Skeletal muscle cell (primary cell): ENCODE data around the gene UBE2L6.
A peak's percentile ranks its signal among the peaks of the same experiment; 100 is the strongest.

Experiments used
- DNase-seq: peaks from one replicate; pipeline ENCODE4 v3.0.0-alpha.2; 2010; ENCODE audit warnings: low read depth
- H3K4me3 ChIP-seq: 2 replicates; pipeline ENCODE4 v1.5.1; 2011; ENCODE audit warnings: low read depth, mild to moderate bottlenecking, control low read depth, low read length, moderate library complexity

The UBE2L6 gene

DNA sequence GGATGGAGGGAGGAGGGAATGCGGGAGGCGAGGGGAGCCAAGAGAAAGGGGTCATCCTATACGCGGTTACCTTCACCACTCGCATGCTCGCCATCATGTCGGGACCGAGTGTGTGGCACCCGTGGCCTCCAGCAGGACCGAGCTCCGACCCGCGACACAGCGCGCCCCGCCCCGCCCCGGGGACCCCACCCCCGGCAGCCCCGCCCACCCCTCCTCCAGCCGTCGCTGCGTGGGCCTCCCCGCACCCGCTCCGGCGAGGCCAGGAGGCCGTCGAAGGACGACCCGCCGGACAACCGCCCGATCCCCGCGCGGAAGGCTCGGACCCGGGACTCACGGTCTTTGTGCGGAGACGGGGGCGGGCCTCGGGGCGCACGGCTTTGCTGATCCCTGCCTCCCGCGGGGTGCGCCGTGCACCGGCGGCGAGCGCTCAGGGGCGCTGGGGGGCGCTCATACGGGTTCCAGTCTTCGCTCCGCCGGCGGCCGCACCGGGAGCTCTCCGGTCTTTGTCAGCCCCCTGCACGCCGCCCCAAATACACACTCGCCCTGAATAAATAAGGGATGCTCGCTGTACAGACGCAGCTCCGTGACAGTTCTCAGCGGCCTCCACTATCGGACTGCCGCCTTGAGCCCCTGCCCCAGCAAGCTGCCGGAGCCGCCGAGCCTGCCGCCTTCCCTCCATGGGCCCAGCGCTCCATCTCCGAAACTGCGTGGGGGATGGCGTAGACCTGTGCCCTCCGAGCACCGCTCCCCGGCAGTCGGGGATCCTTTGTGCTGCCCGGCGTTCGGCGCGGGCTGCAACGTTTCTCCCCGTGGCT lies at the start of gene UBE2L6:
UBE2L6 (minus strand) TSS at position 158 of the 815 bp plus-strand sequence; CDS start at position 97, 61 bp downstream.
- peak within 1 kb of the TSS; percentile 81 for H3K4me3 ChIP-seq
- no peak for DNase-seq

DNA sequence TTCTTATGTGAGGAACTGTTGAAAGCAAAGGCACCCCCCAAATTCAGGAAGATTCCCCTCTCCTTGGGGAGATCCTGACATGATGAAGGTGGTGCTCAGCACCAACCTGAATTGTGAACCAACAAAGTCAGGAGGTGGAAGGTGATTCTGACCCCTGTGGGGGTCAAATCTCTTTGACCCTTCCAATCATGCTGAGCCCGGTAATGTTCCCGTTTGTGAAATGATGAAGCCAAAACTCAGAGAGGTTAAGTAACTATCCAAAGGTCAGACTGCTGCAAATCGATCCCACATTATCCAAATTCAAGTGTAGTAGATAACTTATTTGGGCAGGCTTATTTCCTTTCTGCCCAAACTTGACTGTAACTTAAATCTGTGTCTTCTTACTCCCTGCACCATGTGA lies 49.1 kb upstream of the UBE2L6 start:
- DNase-seq, result no peak
- H3K4me3 ChIP-seq, result no peak overlapping the region

DNA sequence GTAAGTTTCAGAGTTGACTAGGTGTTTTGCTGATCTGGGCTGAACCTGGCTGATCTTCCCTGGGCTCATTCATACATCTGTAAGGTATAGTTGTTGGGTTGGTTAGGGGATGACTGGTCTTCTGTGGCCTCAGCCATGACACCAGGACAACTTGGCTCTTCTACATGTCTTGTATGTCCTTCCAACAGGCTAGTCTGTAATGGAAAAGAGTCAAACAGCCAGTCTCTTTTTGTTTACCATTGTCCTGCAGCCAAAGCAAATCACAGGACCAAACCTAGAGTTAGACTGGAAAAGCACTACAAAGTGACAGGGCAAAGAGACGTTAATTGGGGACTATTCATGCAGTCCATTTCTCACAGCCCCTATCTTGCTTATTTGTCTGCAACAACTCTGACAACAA lies 47.8 kb upstream of the UBE2L6 start:
- DNase-seq, result no peak
- no peak overlapping the region for H3K4me3 ChIP-seq

GRCh38 chr11:57614234-57614772 lies 46.8 kb upstream of the UBE2L6 start:
- no peak for DNase-seq
- no peak overlapping the region for H3K4me3 ChIP-seq

DNA sequence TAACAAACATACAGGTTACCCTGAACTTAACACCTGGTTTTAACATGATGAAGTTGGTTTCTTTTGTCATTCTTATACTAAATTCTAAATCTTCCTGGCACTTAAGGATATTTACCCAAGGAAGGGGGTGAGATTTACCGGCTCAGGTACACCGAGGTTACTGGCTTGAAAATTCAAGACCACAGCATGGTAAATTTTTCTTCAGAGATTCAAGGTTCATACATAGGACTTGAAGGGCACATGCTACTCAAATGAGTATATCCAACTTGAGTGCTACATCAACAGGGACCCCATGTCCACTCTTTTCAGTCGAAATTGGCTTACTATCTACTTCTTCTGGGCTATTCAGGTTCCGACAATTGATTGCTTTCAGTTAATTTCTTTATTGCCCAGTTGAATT lies 42.7 kb upstream of the UBE2L6 start:
- no peak for DNase-seq

GRCh38 chr11:57605028-57605420 lies 37.6 kb upstream of the UBE2L6 start:
- H3K4me3 ChIP-seq, result no peak overlapping the region
- no peak for DNase-seq

More for the DNA sequence above, 42.7 kb upstream of the UBE2L6 start:
- no peak overlapping the region for H3K4me3 ChIP-seq

DNA sequence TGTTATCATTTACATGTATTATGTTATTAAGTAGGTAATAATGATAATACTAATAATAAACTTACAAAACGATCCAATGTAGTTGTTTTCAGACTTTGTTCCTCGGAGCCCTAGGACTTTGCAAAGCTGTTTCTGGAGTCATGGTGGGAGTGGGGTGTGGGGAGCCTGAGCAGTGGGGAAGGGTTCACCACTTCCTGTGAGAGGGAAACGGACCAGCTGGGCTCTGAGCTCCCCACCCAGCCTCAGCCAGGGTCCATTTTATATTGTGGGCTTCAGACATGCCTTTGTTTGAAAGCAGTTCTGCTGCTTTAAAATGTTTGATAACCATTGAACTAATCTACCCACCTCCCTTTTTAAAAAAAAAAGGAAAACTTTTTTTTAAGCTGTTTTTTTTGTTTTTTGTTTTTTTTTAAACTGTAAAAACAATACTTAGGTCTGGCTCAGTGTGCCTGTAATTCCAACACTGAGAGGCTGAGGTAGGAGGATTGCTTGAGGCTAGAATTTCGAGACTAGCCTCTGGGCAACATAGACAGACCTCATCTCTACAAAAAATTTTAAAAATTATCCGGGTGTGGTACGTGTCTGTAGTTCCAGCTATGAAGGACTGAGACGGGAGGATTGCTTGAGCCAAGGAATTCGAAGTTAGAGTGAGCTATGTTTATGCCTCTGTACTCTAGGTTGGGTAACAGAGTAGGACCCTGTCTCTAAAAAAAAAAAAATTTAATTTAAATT lies 37.0 kb upstream of the UBE2L6 start:
- no peak overlapping the region for H3K4me3 ChIP-seq
- no peak for DNase-seq

- no peak for DNase-seq
- no peak overlapping the region for H3K4me3 ChIP-seq
Observed at GRCh38 chr11:57601297-57601696, 33.8 kb upstream of the UBE2L6 start.

DNA sequence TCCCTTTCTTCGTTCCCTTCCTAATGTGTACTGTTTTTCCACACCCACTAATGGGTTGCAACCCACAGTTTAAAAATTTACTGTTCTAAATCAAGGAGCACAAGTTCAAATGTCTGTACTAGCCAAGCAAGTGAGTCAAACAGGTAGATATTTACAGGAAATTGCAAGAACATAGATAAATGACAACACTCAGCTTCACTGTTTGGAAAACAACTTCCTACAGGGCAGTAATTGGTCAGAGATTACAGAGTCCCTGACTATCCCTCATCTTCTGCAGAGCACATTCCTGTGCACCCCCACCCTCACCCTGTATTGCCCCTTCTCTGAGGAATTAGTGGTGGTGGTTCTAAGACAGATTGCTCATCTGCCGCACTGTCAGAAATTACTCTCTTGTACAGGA lies 31.9 kb upstream of the UBE2L6 start:
- DNase-seq, result no peak
- peak overlapping the region; percentile 43 for H3K4me3 ChIP-seq

DNA sequence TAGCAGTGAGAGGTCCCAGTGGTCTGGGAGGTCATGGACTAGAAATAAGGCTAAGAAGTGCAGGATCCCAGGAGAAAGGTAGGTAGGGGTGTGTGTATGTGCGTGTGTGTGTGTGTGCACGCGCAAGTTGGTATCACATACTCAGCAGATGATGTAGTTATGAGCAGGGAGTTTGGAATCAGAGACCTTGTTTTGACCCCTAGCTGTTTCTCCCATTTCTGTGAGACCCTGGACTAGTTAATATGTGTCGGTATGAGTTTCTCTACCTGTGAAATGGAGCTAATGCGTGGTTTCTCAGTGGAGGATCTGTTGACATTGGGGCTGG lies 31.3 kb upstream of the UBE2L6 start:
- peak; percentile 21 for DNase-seq
- peak overlapping the region; percentile 43 for H3K4me3 ChIP-seq

DNA sequence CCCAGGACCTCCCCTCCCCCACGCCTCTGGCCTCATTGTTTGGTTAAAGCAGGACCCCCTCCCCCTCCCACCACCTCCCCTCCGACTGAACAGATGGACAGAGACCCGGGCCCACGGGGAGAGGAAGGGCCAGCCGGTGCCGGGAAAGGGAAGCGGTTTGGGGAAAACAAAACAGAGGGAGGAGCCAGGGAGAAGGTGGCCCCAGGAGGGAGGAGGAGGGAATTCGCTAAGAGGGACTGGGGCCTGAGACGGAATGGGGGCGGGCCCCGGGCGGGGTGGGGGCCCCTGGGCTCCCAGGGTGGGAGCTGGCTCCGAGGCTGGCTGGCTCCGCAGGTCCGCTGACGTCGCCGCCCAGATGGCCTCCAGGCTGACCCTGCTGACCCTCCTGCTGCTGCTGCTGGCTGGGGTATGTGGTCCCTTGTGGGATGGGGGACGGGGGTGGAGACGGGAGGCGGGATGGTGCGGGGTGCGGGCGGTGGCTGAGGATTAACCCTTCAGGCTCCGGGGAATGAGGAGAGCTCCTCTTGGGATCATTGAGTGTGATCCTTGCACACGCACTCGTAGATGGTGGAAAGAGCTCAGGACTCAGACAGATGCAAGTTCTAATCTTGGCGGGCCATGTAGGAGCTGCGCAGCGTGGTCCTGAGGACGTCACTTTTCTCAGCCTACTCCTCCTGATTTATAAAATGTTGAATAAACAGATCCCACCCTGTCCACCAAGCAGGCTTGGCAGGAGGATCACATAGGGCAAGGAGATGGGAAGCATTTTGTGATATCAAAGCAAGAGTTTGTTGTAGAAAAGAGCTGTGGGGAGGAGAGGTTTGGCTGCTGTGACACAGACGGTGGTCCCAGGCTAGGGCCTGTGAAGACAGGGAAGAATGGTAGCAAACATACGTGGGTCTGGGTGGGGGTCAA lies 30.7 kb upstream of the UBE2L6 start:
- DNase-seq, result peak; percentile 39
- peak overlapping the region; percentile 43 for H3K4me3 ChIP-seq

DNA sequence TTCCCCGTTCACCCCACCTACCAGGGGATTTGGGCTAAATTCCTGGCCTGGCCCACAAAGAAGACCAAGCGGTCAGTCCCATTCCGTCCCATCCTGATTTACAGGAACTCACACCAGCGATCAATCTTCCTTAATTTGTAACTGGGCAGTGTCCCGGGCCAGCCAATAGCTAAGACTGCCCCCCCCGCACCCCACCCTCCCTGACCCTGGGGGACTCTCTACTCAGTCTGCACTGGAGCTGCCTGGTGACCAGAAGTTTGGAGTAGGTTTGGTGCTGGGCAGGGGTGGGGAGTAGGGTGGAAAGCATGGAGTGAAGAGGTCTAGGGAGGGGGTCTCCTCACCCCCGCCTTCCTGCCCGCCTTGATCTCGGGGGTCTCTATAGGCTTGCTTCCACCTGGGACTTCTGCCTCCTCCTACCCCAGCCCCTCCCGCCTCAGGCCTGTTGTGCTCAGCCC lies 30.0 kb upstream of the UBE2L6 start, which contains the start of gene SERPING1:
SERPING1 (plus strand) TSS at position 225 of the 455 bp plus-strand sequence. CDS start 586 bp downstream, outside the sequence.
- H3K4me3 ChIP-seq, result peak within 1 kb of the TSS; percentile 43
- DNase-seq, result no peak

DNA sequence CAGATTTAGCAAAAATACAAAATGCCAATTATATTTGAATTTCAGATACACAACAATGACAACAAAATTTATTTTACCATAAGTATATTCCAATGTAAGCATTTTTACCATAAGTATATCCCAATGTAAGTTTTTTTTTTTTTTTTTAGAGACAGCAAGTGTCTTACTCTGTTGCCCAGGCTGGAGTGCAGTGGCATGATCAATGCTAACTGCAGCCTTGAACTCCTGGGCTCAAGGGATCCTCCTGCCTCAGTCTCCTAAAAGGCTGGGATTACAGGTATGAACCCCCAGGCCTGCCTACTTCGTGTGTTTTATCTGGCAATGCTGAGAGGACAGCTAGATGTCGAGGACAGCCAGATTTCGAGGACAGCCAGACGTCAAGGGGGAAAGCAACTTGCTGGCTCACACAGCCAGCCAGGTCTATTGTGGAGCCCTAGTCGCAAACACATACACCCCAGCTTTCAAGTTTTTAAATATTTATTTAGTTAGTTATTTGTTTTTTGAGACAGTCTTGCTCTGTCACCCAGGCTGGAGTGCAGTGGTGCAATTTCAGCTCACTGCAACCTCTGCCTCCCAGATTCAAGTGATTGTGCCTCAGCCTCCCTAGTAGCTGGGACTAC lies 28.9 kb upstream of the UBE2L6 start:
- no peak overlapping the region for H3K4me3 ChIP-seq
- DNase-seq, result no peak

DNA sequence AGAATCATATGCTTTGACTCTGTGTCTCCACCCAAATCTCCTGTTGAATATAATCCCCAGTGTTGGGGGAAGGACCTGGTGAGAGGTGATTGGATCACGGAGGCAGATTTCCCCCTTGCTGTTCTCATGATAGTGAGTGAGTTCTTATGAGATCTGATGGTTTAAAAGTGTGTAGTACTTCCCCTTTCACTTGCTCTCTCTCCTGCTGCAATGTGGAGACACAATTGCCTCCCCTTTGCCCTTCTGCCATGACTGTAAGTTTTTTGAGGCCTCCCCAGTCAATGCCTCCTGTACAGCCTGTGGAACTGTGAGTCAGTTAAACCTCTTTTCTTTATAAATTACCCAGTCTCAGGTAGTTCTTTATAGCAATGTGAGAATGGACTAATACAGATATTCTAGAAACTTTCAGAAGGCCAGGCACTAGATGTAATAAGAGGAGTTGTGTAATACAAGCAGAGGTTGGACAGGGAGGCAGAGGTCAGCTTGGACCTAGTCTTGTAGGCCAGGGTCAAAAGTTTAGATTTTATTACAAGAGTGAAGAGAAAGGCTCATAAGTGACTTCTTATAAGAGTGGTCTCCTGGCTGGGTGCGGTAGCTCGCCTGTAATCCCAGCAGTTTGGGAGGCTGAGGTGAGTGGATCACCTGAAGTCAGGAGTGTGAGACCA lies 20.7 kb upstream of the UBE2L6 start:
- H3K4me3 ChIP-seq, result no peak overlapping the region
- no peak for DNase-seq

DNA sequence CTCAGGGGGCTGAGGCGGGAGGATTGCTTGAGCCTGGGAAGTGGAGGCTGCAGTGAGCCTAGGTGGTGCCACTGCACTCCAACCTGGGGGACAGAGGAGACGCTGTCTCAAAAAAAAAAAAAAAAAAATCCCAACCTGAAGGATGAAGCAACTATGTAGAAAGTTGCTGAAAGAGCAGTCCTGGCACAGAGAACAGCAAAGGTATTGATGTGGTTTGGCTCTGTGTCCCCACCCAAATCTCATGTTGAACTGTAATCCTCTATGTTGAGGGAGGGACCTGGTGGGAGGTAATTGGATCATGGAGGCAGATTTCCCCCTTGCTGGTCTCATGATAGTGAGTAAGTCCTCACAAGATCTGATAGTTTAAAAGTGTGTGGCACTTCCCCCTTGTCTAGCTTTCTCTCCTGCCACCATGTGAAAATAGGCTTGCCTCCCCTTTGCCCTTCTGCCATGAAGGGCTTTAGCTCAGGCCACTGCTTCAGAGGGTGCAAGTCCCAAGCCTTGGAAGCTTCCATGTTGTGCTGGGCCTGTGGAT lies 19.3 kb upstream of the UBE2L6 start:
- no peak overlapping the region for H3K4me3 ChIP-seq
- DNase-seq, result no peak

GRCh38 chr11:57585301-57585700 lies 17.8 kb upstream of the UBE2L6 start:
- no peak for DNase-seq
- no peak overlapping the region for H3K4me3 ChIP-seq

DNA sequence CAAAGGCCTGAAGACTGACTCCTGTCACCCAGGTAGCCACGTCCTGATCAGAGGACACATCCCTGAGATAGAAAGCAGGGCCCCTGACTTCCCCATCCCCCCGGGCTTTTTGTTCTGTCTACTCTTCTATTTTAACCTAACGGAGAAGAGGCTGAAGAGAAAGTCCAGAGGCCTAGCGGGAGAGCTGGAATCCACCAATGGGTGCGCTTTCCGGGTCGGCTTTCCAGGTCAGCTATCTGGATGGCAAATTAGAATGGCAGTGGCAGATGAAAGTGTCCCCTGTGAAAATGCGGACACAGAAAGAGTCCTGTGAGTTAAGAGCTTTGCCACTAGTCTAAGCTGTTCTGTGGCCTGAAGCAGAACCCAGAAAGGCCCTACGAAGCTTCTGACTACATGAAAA lies 16.9 kb upstream of the UBE2L6 start:
- DNase-seq, result no peak
- no peak overlapping the region for H3K4me3 ChIP-seq

- no peak for DNase-seq
- H3K4me3 ChIP-seq, result no peak overlapping the region
Observed at GRCh38 chr11:57574061-57574460, 6.6 kb upstream of the UBE2L6 start.
